Cardiac fibroblast (primary cell): Measurements from ENCODE around the gene ADAT1.

Source experiments
- DNase-seq, 2 donors: peaks; one replicate each; pipeline versions ENCODE4 v3.0.0 to v3.0.0-alpha.2; 2010; ENCODE audit warnings: low read depth in 2 of 2
- H3K4me3 ChIP-seq, 2 donors: replicated peaks in 1 of 2; 1 replicate in 1 of 2; 2 replicates in 1 of 2; pipeline ENCODE4 v1.5.1; 2011; ENCODE audit warnings: low read depth in 2 of 2, low read length in 2 of 2, mild to moderate bottlenecking in 2 of 2, moderate library complexity in 1 of 2
- TF ChIP-seq, protein P1 (sequence below): IDR thresholded peaks from one replicate; pipeline ENCODE4 v1.5.1; 2011; ENCODE audit warnings: low read depth, mild to moderate bottlenecking, low read length, inconsistent platforms

The ADAT1 gene

GRCh38 chr16:75622761-75623605 is at the start of gene ADAT1:
ADAT1 (minus strand) TSS chr16:75623281; CDS start chr16:75620799, 2,482 bp downstream.
- peak; percentile 98 to 99 for DNase-seq

DNA sequence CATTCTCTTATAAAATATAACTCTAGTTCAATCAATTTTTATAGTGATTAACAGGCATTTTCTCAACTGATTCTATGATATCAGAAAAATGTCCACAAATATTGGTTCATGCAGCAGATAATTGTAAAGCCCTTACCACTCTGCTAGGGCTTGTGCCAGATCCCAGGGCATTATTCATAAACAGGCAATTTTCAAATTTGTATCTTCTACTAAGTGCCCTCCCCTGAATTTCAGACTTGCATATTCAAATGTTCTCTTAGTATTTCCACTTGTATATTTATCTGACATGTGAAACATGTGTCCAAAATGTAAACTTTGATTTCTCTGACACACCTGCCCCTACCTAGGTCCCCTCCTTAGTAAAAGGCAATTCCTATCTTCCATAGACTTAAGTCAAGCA is 44.4 kb upstream of the ADAT1 start:
- no peak for DNase-seq
- TF ChIP-seq, protein P1, sequence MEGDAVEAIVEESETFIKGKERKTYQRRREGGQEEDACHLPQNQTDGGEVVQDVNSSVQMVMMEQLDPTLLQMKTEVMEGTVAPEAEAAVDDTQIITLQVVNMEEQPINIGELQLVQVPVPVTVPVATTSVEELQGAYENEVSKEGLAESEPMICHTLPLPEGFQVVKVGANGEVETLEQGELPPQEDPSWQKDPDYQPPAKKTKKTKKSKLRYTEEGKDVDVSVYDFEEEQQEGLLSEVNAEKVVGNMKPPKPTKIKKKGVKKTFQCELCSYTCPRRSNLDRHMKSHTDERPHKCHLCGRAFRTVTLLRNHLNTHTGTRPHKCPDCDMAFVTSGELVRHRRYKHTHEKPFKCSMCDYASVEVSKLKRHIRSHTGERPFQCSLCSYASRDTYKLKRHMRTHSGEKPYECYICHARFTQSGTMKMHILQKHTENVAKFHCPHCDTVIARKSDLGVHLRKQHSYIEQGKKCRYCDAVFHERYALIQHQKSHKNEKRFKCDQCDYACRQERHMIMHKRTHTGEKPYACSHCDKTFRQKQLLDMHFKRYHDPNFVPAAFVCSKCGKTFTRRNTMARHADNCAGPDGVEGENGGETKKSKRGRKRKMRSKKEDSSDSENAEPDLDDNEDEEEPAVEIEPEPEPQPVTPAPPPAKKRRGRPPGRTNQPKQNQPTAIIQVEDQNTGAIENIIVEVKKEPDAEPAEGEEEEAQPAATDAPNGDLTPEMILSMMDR = no peak
- H3K4me3 ChIP-seq = no peak overlapping the region

More at GRCh38 chr16:75622761-75623605, at the start of gene ADAT1:
- peak within 1 kb of the TSS; percentile 79 to 82 for H3K4me3 ChIP-seq
- TF ChIP-seq, protein P1 = no peak

DNA sequence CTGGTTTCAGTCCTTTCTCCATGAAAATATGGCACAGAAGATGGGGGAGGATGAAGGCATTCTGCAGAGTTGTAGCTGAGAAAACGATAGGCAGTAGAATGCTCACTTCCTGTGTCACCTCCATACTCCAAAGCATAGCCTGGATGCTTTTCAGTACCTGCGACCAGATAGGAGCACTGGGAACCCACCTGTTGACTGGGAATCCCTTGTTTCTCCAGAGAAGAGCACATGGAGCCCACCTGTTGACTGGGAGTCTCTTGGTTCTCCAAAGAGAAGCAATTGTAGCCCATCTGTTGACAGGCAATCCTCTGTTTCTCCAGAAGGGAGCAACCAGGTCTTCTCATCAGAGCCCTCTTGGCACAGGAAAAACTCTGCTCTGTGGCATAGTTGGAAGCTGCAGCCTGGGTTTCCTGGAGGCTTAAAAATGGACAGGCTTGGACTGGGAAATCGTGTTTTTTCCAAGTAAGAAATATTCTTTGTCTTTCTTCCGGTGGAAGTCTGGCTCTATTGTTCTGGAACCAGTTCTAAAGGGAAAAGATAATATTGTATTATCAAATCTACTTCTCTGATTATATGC is 37.7 kb upstream of the ADAT1 start:
- no peak overlapping the region for H3K4me3 ChIP-seq
- TF ChIP-seq, protein P1 = no peak
- peak in 1 of 2 donors; percentile 27 for DNase-seq

GRCh38 chr16:75660321-75660720 is 37.2 kb upstream of the ADAT1 start:
- TF ChIP-seq, protein P1 = no peak
- no peak for DNase-seq

GRCh38 chr16:75658175-75658574 is 35.1 kb upstream of the ADAT1 start:
- no peak for DNase-seq
- TF ChIP-seq, protein P1 = no peak
- no peak overlapping the region for H3K4me3 ChIP-seq

More at GRCh38 chr16:75660321-75660720, 37.2 kb upstream of the ADAT1 start:
- no peak overlapping the region for H3K4me3 ChIP-seq

- H3K4me3 ChIP-seq = no peak overlapping the region
- peak in 1 of 2 donors; percentile 57 for DNase-seq
- TF ChIP-seq, protein P1 = no peak
These were observed 30.8 kb upstream of the ADAT1 start for GRCh38 chr16:75653922-75654321.
